Measurements from ENCODE around the gene PREP. TPM values are rescaled to one million over a fixed set of nuclear protein-coding genes. Genes with fewer than 3 reads are reported as not detected.

The PREP gene
- total RNA-seq, 4 donors from 2014 or later = 32.9 to 63.2 (median 41.2) TPM

DNA sequence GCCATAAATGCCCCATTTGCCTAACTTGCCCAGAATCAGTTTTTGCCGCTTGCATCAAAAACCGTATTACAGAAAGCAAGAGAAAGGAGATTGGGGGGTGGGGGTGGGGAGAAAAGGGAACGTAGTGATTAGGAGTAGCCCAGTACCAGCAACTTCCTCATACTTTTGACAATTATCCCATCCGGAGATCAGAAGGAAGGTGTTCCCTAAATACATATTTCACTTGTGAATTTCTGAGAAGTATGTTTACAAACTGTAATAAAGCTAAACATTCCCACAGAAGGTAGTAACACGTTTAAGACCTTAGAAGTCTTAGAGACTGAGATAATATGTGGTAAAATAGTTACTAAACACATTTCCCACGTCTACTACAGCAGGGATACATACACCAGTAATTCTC is 14.5 kb downstream of the PREP start:
- DNase-seq = no peak
- TF ChIP-seq POLR2A (IDR thresholded peaks at IDR 0.05) (no peak), POLR2AphosphoS5 (IDR thresholded peaks at IDR 0.05) (peak in 1 of 3 donors; percentile 9), EP300 (IDR thresholded peaks at IDR 0.05; ENCODE audit: low read depth) (no peak)
- TF ChIP-seq, protein P1, sequence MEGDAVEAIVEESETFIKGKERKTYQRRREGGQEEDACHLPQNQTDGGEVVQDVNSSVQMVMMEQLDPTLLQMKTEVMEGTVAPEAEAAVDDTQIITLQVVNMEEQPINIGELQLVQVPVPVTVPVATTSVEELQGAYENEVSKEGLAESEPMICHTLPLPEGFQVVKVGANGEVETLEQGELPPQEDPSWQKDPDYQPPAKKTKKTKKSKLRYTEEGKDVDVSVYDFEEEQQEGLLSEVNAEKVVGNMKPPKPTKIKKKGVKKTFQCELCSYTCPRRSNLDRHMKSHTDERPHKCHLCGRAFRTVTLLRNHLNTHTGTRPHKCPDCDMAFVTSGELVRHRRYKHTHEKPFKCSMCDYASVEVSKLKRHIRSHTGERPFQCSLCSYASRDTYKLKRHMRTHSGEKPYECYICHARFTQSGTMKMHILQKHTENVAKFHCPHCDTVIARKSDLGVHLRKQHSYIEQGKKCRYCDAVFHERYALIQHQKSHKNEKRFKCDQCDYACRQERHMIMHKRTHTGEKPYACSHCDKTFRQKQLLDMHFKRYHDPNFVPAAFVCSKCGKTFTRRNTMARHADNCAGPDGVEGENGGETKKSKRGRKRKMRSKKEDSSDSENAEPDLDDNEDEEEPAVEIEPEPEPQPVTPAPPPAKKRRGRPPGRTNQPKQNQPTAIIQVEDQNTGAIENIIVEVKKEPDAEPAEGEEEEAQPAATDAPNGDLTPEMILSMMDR (IDR thresholded peaks at IDR 0.05) = no peak
- H3K4me1 ChIP-seq = peaks cover 0 to 46% (median 26%) of the 10 kb centered on the region in 4 donors
- peak overlapping the region; percentile 65 to 71 (median 68) for H3K27ac ChIP-seq
- no peaks in the 10 kb centered on the region for H3K9me3 ChIP-seq
- H3K4me3 ChIP-seq = no peak overlapping the region
- WGBS, 2 donors (ENCODE audit: low coverage in 1 of 2) = 56 to 58% methylated on average over 5 to 6 of the region's 6 CpGs
- intact Hi-C loops (cut with DNase I; ENCODE audit: low total_unique reads) = no loop called here
- H3K36me3 ChIP-seq = no peaks in the 10 kb centered on the region
- no peaks in the 10 kb centered on the region for H3K27me3 ChIP-seq
- in situ Hi-C loops (cut with MboI; ENCODE audit: low pct_ligation_motif_present in 1 of 4, low pct_unique_long_range_greater_than_20kb in 1 of 4, low sequenced_read_pairs in 3 of 4) = no loop called here

DNA sequence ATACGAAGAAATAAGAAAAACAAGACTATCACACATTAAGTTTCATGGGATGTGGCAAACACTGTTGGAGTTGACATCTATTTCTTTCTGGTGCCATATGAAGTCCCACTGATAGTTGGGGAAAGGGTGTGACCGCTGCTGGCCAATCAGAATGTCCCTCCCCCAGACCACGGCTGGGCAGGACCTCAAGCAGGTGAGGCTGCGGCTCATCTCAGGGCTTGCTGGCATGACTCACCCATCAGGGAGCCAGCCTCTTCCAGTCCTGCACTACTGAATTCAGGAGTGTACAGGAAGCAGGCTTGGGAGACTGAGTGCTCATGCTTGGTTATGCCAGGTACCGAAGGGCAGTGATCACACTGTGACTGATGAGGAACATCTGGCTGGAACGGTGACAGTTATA is 18.9 kb downstream of the PREP start:
- intact Hi-C loops (cut with DNase I; ENCODE audit: low total_unique reads) (no loop called here), in situ Hi-C loops (cut with MboI; ENCODE audit: low pct_ligation_motif_present in 1 of 4, low pct_unique_long_range_greater_than_20kb in 1 of 4, low sequenced_read_pairs in 3 of 4) (no loop called here)
- Histone ChIP-seq H3K36me3 (no peaks in the 10 kb centered on the region), H3K27me3 (no peaks in the 10 kb centered on the region), H3K4me1 (peaks cover 18 to 68% (median 47%) of the 10 kb centered on the region in 4 donors), H3K4me3 (no peak overlapping the region), H3K27ac (peak overlapping the region in 1 of 4 donors; percentile 60), H3K9me3 (no peaks in the 10 kb centered on the region)
- TF ChIP-seq POLR2AphosphoS5 (IDR thresholded peaks at IDR 0.05) (no peak), EP300 (IDR thresholded peaks at IDR 0.05; ENCODE audit: low read depth) (no peak), POLR2A (IDR thresholded peaks at IDR 0.05) (no peak)
- TF ChIP-seq, protein P1 (IDR thresholded peaks at IDR 0.05) = no peak
- DNase-seq = peak; percentile 23
- WGBS, 2 donors (ENCODE audit: low coverage in 1 of 2) = 72 to 80% methylated on average over 3 to 6 of the region's 6 CpGs

DNA sequence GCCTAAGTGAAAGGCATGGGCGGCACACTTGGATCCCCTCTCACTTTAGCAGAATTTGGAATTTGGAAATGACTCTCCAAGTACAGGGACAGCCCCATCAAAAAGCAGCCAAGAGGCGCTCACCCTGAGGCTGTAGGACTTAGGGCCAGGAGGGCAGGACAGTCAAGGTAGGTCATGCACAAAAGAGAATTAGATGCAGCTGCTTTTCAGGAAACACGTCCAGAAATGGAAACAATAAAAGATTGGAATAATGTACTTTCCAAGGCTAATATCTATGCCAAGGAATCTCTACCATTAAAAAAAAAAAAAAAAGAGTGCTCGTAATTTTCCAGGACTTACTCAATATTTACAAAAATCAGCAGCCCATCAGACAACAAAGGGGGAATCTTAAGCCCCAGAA is 19.9 kb downstream of the PREP start:
- H3K9me3 ChIP-seq = no peaks in the 10 kb centered on the region
- peak overlapping the region in 3 of 4 donors; percentile 34 to 60 (median 48) for H3K27ac ChIP-seq
- in situ Hi-C loops (cut with MboI; ENCODE audit: low pct_ligation_motif_present in 1 of 4, low pct_unique_long_range_greater_than_20kb in 1 of 4, low sequenced_read_pairs in 3 of 4) (no loop called here), intact Hi-C loops (cut with DNase I; ENCODE audit: low total_unique reads) (no loop called here)
- no peak for TF ChIP-seq POLR2A (IDR thresholded peaks at IDR 0.05)
- TF ChIP-seq, protein P1 (IDR thresholded peaks at IDR 0.05) = no peak
- TF ChIP-seq EP300 (IDR thresholded peaks at IDR 0.05; ENCODE audit: low read depth) = no peak
- no peak for TF ChIP-seq POLR2AphosphoS5 (IDR thresholded peaks at IDR 0.05)
- no peak for DNase-seq
- no peak overlapping the region for H3K4me3 ChIP-seq
- H3K27me3 ChIP-seq = no peaks in the 10 kb centered on the region
- H3K4me1 ChIP-seq = peaks cover 18 to 59% (median 41%) of the 10 kb centered on the region in 4 donors
- 58 to 65% methylated on average over 2 to 4 of the region's 4 CpGs for WGBS, 2 donors (ENCODE audit: low coverage in 1 of 2)
- no peaks in the 10 kb centered on the region for H3K36me3 ChIP-seq

DNA sequence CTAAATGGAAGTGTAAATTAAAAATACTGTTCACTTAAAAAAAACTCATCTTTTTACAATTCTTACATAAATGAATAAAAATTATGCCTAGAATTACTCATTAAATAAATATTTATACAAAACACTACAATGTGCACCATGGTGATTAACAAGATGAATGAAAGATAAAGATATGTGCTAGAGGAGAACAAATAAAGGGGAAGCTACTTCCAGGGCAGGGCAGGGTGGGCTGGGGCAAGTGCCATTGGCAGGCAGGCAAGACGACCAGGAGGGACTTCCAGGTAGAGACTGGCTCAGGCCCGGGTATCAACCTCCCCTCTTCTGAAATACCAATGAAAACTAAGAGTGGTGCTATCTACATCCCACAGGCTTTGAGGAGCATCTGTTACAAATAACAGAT is 20.4 kb downstream of the PREP start:
- Histone ChIP-seq H3K36me3 (no peaks in the 10 kb centered on the region), H3K4me3 (no peak overlapping the region), H3K27ac (peak overlapping the region in 3 of 4 donors; percentile 48 to 60 (median 53)), H3K9me3 (no peaks in the 10 kb centered on the region), H3K27me3 (no peaks in the 10 kb centered on the region), H3K4me1 (peaks cover 18 to 56% (median 37%) of the 10 kb centered on the region in 4 donors)
- TF ChIP-seq POLR2AphosphoS5 (IDR thresholded peaks at IDR 0.05) = no peak
- no peak for TF ChIP-seq EP300 (IDR thresholded peaks at IDR 0.05; ENCODE audit: low read depth)
- TF ChIP-seq, protein P1 (IDR thresholded peaks at IDR 0.05) = no peak
- no peak for TF ChIP-seq POLR2A (IDR thresholded peaks at IDR 0.05)
- intact Hi-C loops (cut with DNase I; ENCODE audit: low total_unique reads) = no loop called here
- in situ Hi-C loops (cut with MboI; ENCODE audit: low pct_ligation_motif_present in 1 of 4, low pct_unique_long_range_greater_than_20kb in 1 of 4, low sequenced_read_pairs in 3 of 4) = no loop called here
- WGBS, 2 donors (ENCODE audit: low coverage in 1 of 2) = 46 to 48% methylated on average over 2 of the region's 2 CpGs
- DNase-seq = no peak
